DND-41 (cell line): Measurements from ENCODE around the gene GSE1.

Source experiments
- EZH2 ChIP-seq: IDR thresholded peaks from 3 replicates; pipeline ENCODE4 v1.6.1; 2012; ENCODE audit warnings: borderline replicate concordance, low read depth, mild to moderate bottlenecking, moderate library complexity, low read length, inconsistent platforms; ENCODE audit not compliant: severe bottlenecking
- TF ChIP-seq, protein P1 (sequence below): IDR thresholded peaks from 2 replicates; pipeline ENCODE4 v1.5.1; 2012; ENCODE audit warnings: borderline replicate concordance, low read length, moderate library complexity, mild to moderate bottlenecking; ENCODE audit not compliant: poor library complexity, severe bottlenecking; ENCODE audit errors: extremely low read depth

DNA sequence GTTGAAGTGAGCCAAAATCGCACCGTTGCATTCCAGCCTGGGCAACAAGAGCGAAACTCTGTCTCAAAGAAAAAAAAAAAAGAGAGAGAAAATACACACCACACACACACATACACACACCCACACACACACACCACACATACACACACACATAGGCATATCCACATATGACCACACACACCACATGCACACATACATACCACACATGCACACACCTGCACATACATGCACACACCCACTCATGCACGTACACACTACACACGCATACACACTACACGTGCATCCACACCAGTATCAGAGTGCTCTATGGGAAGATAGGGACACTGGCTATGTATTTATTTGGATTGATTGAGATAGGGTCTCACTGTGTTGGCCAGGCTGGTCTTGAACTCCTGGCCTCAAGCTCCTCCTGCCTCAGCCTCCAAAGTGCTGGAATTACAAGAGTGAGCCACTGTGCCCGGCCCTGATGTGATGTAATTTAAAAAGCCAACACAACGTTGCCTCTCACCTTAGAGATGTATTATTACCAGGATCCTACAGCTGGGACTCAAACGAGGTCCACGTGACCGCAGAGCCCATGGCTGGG is 93.4 kb downstream of the GSE1 start:
- no peak for TF ChIP-seq EZH2
- TF ChIP-seq, protein P1, sequence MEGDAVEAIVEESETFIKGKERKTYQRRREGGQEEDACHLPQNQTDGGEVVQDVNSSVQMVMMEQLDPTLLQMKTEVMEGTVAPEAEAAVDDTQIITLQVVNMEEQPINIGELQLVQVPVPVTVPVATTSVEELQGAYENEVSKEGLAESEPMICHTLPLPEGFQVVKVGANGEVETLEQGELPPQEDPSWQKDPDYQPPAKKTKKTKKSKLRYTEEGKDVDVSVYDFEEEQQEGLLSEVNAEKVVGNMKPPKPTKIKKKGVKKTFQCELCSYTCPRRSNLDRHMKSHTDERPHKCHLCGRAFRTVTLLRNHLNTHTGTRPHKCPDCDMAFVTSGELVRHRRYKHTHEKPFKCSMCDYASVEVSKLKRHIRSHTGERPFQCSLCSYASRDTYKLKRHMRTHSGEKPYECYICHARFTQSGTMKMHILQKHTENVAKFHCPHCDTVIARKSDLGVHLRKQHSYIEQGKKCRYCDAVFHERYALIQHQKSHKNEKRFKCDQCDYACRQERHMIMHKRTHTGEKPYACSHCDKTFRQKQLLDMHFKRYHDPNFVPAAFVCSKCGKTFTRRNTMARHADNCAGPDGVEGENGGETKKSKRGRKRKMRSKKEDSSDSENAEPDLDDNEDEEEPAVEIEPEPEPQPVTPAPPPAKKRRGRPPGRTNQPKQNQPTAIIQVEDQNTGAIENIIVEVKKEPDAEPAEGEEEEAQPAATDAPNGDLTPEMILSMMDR = no peak
